ENCODE measurements around the gene KIRREL3.

- TF ChIP-seq CTCF (IDR thresholded peaks at IDR 0.05; ENCODE audit: control extremely low read depth in 1 of 3, insufficient read depth in 1 of 3, low read depth in 1 of 3, low read length in 3 of 3) (no peak), CREB1 (IDR thresholded peaks at IDR 0.05) (no peak)
Observed at GRCh38 chr11:126696982-126697381, 303.6 kb downstream of the KIRREL3 start.

Data from H1 (cell line).